Lower leg skin (tissue), 4 donors: ENCODE results near the gene IVNS1ABP. TPM values are rescaled to one million over a fixed set of nuclear protein-coding genes. Genes with fewer than 3 reads are reported as not detected.

Experiments
- DNase-seq, 2 donors: peaks; one replicate each; pipeline ENCODE4 v3.0.0-alpha.2; 2019; ENCODE audit warnings: low spot score in 2 of 2
- H3K4me3 ChIP-seq: fragments of 200-600 bp; sonication (generic); 2 replicates; pipeline ENCODE4 v1.5.1; 2017; ENCODE audit warnings: mild to moderate bottlenecking, low read depth; ENCODE audit not compliant: poor library complexity, severe bottlenecking
- POLR2A ChIP-seq, 2 donors: fragments of 450-650 bp; IDR thresholded peaks; one replicate each; pipeline ENCODE4 v1.6.1; 2016 to 2017; ENCODE audit warnings: antibody characterized with exemption in 2 of 2, mild to moderate bottlenecking in 1 of 2, moderate library complexity in 1 of 2
- WGBS, 2 donors: methylation state at CpG; one replicate each; pipeline ENCODE4 v1.1.5; 2018; 5-methylcytosine and 5-hydroxymethylcytosine counted together
- intact Hi-C: fragments of 100-400 bp; cut with DNase I; formaldehyde crosslinking; loops from one replicate; pipeline ENCODE4 v1.15.0; 2023; ENCODE audit warnings: low total_unique reads
- total RNA-seq, 4 donors: library from RNA; depleted of rRNA; stranded (reverse); fragments of >200 nt; gene quantifications; one replicate each; pipeline ENCODE4 v1.1.0, GENCODE V29; 2016
- TF ChIP-seq, protein P1 (sequence below), 3 donors: fragments of 450-650 bp; IDR thresholded peaks; one replicate each; pipeline ENCODE4 v1.5.1; 2016; ENCODE audit warnings: antibody characterized with exemption in 3 of 3, mild to moderate bottlenecking in 3 of 3, moderate library complexity in 2 of 3

Gene IVNS1ABP
- total RNA-seq, 4 donors from 2014 or later, result 68.8 to 124 (median 97.7) TPM

DNA sequence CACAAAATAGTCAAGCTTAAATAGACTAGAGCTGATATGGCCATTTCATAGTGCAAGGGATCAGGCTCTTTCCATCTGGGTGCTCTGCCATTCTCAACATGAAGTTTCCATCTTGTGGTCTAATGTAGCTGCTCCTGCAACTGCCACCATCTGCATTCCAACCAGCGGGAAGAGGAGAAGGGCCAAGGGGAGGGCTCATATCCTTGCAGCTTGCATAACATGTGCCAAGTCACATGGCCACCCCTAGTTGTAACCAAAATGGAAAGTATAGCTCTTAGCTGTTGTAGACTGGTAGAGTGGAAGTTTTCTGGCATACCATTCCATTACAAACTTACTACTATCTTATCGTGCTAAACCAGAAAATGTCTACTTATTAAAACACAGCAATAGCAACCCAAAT lies 38.9 kb upstream of the IVNS1ABP start:
- DNase-seq, result no peak

GRCh38 chr1:185353124-185353523 lies 36.1 kb upstream of the IVNS1ABP start:
- 69 to 79% methylated on average over 4 of the region's 4 CpGs for WGBS, 2 donors
- intact Hi-C loops, result no loop called here
- no peak overlapping the region for H3K4me3 ChIP-seq
- no peak for DNase-seq
- TF ChIP-seq, protein P1, sequence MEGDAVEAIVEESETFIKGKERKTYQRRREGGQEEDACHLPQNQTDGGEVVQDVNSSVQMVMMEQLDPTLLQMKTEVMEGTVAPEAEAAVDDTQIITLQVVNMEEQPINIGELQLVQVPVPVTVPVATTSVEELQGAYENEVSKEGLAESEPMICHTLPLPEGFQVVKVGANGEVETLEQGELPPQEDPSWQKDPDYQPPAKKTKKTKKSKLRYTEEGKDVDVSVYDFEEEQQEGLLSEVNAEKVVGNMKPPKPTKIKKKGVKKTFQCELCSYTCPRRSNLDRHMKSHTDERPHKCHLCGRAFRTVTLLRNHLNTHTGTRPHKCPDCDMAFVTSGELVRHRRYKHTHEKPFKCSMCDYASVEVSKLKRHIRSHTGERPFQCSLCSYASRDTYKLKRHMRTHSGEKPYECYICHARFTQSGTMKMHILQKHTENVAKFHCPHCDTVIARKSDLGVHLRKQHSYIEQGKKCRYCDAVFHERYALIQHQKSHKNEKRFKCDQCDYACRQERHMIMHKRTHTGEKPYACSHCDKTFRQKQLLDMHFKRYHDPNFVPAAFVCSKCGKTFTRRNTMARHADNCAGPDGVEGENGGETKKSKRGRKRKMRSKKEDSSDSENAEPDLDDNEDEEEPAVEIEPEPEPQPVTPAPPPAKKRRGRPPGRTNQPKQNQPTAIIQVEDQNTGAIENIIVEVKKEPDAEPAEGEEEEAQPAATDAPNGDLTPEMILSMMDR (IDR thresholded peaks at IDR 0.05), result no peak
- no peak for TF ChIP-seq POLR2A (IDR thresholded peaks at IDR 0.05)

More for the DNA sequence above, 38.9 kb upstream of the IVNS1ABP start:
- intact Hi-C loops, result no loop called here
- 74 to 78% methylated on average over 2 of the region's 2 CpGs for WGBS, 2 donors
- TF ChIP-seq, protein P1 (IDR thresholded peaks at IDR 0.05), result no peak
- no peak for TF ChIP-seq POLR2A (IDR thresholded peaks at IDR 0.05)
- H3K4me3 ChIP-seq, result no peak overlapping the region

DNA sequence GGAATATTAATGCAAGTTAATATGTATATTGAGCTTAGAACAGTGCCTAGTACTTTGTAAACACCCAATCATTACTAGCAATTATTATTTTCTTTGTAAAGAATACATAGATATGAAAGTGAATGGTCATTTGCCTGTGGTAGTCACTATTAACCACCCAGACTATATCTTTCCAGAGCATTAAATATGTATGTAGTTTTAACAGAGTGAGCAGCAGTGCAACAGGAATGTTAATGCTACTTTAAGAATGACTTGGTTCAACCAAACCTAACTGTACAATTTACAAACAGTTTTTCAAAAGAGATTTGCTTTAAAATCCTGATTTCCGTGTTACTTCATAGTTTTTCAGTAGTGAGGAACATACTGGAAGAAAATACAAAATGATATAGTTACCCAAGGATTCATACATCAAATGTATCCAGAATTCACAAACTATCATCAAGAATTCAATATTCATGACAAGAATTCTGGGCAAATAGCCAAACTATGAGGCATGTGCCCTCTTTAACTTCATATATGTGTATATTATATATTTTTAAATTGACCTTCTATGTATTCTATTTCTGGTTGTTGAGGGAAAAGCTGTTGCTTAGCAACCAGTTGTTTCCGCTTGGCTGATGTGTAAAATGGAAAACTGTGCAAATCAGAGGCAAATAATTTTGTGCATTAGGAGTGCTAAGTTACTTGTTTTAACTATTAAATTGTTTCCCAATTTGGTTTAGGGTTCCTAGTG lies 34.9 kb upstream of the IVNS1ABP start:
- WGBS, 2 donors, result 66 to 72% methylated on average over 2 of the region's 2 CpGs
- DNase-seq, result no peak
- intact Hi-C loops, result no loop called here
- no peak for TF ChIP-seq POLR2A (IDR thresholded peaks at IDR 0.05)
- TF ChIP-seq, protein P1 (IDR thresholded peaks at IDR 0.05), result no peak
- no peak overlapping the region for H3K4me3 ChIP-seq

DNA sequence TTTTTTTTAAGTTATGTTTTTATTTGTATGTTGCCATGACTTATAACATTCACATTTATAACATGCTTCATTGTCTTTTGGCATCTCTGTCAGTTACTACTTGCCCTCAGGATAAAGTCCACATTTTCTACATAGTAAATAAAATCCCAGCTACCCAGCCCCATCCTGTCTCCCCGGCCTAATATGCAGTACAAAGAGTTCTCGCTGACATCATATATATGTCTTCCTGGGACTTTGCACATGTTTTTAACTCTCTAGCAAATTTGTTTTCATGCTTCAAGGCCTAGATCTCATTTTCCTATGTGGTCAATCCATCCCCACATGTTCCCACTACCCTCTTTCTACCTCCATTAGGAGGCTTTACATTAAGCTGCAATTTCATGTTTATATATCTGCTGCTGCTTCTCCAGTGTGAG lies 33.0 kb upstream of the IVNS1ABP start:
- TF ChIP-seq, protein P1 (IDR thresholded peaks at IDR 0.05), result no peak
- TF ChIP-seq POLR2A (IDR thresholded peaks at IDR 0.05), result no peak
- no peak for DNase-seq
- 41 to 48% methylated on average over 2 of the region's 2 CpGs for WGBS, 2 donors
- H3K4me3 ChIP-seq, result no peak overlapping the region
- intact Hi-C loops, result no loop called here

DNA sequence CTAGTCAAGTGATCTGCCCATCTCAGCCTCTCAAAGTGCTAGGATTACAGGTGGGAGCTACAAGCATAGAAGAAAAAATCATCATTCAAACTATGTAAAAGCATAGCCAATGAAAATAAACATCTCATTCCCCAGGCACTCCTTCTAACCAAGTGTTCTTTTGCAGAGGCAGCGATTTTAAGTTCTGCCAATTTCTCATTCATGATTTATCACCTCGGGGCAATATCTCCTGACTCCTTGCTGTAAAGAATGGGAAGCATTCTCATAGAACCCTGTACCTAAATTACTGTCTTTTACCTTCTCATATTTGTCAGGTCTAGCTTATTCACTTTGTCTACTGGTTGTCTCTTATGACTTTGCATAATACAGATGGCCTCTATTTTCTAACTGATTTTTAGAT lies 32.5 kb upstream of the IVNS1ABP start:
- 39 to 48% methylated on average over 2 of the region's 2 CpGs for WGBS, 2 donors
- DNase-seq, result no peak
- H3K4me3 ChIP-seq, result no peak overlapping the region
- intact Hi-C loops, result no loop called here
- TF ChIP-seq POLR2A (IDR thresholded peaks at IDR 0.05), result no peak
- TF ChIP-seq, protein P1 (IDR thresholded peaks at IDR 0.05), result no peak

DNA sequence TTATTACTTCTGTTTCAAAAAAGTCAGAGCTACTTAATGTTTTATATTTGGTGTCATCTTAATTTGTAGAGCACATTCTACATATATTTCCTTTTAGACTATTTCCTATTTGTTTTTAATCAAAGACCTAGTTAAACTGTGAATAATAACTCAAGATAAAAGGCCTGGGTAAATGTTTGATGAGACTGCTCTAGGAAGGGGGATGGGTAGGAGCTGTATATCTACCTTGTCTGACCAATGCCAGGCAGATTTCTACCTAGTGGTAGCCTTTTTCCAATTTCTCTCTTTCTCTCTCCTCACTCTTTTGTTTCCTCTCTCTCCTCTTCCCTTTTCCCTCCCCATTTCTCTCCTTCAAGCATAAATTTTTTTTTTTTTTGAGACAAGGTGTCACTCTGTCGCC lies 31.9 kb upstream of the IVNS1ABP start:
- intact Hi-C loops, result no loop called here
- H3K4me3 ChIP-seq, result no peak overlapping the region
- no peak for DNase-seq
- TF ChIP-seq, protein P1 (IDR thresholded peaks at IDR 0.05), result no peak
- no peak for TF ChIP-seq POLR2A (IDR thresholded peaks at IDR 0.05)
- 47 to 67% methylated on average over 1 of the region's 1 CpG for WGBS, 2 donors
